Measurements from ENCODE around the gene KBTBD4. TPM values are rescaled to one million over a fixed set of nuclear protein-coding genes. Genes with fewer than 3 reads are reported as not detected.

Gene KBTBD4
- total and polyA plus RNA-seq, 2 of the 13 experiments (the other 11 are each of a cell fraction or from before 2014, with no cell fraction given), result 8.5 to 12.8 TPM

DNA sequence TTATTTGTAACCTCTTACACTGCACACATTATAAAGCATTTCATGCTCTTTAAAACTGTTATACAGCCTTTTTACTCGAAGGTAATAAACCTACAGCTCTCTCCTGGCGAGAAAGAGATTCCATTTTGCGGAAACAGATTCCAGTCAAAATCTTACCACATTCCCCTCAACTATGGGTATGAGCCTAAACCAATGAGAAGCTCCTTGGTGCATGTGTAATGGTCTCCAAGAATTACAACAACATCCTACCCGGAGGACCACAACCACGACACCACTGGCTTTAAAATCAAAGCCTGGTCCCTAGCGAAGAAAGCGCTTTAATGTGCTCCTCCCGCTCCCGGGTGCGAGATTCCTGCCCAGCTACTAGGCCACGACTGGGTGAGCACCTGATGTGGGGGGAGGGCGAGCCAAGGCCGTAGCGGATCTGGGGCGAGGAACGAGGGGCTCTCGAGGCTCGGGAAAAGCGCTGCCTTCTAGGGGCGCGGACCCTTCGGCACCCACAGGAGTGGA is 26.7 kb downstream of the KBTBD4 start (continued):
- TF ChIP-seq, protein P1, sequence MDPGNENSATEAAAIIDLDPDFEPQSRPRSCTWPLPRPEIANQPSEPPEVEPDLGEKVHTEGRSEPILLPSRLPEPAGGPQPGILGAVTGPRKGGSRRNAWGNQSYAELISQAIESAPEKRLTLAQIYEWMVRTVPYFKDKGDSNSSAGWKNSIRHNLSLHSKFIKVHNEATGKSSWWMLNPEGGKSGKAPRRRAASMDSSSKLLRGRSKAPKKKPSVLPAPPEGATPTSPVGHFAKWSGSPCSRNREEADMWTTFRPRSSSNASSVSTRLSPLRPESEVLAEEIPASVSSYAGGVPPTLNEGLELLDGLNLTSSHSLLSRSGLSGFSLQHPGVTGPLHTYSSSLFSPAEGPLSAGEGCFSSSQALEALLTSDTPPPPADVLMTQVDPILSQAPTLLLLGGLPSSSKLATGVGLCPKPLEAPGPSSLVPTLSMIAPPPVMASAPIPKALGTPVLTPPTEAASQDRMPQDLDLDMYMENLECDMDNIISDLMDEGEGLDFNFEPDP (CRISPR knock-in tag; conservative IDR thresholded peaks at IDR 0.05), result no peak
- no peak for TF ChIP-seq AGO2 (optimal IDR thresholded peaks at IDR 0.05; ENCODE audit: low read depth, low read length)
- TF ChIP-seq BRD4 (CRISPR knock-in tag; IDR thresholded peaks at IDR 0.05), result no peak
- TF ChIP-seq NR2F6 (IDR thresholded peaks at IDR 0.05), result no peak
- no peak for TF ChIP-seq NR2F6 (CRISPR knock-in tag; IDR thresholded peaks at IDR 0.05)
- TF ChIP-seq DZIP1 (CRISPR knock-in tag; IDR thresholded peaks at IDR 0.05), result no peak
- TF ChIP-seq SCMH1 (CRISPR knock-in tag; IDR thresholded peaks at IDR 0.05; ENCODE audit: borderline replicate concordance), result no peak
- no peak for TF ChIP-seq U2AF1 (optimal IDR thresholded peaks at IDR 0.05; ENCODE audit: low read depth, low read length)
- TF ChIP-seq KLF11 (CRISPR knock-in tag; IDR thresholded peaks at IDR 0.05), result no peak
- no peak for TF ChIP-seq ZBTB8A (CRISPR knock-in tag; IDR thresholded peaks at IDR 0.05; ENCODE audit: borderline replicate concordance, low read depth)
- TF ChIP-seq ZNF451 (CRISPR knock-in tag; IDR thresholded peaks at IDR 0.05), result no peak
- no peak for TF ChIP-seq ZNF501 (CRISPR knock-in tag; IDR thresholded peaks at IDR 0.05)
- TF ChIP-seq SNRNP70 (IDR thresholded peaks at IDR 0.05; ENCODE audit: low read depth, low read length), result no peak
- no peak for TF ChIP-seq ZNF343 (CRISPR knock-in tag; IDR thresholded peaks at IDR 0.05)
- TF ChIP-seq, protein P2, sequence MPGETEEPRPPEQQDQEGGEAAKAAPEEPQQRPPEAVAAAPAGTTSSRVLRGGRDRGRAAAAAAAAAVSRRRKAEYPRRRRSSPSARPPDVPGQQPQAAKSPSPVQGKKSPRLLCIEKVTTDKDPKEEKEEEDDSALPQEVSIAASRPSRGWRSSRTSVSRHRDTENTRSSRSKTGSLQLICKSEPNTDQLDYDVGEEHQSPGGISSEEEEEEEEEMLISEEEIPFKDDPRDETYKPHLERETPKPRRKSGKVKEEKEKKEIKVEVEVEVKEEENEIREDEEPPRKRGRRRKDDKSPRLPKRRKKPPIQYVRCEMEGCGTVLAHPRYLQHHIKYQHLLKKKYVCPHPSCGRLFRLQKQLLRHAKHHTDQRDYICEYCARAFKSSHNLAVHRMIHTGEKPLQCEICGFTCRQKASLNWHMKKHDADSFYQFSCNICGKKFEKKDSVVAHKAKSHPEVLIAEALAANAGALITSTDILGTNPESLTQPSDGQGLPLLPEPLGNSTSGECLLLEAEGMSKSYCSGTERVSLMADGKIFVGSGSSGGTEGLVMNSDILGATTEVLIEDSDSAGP (CRISPR knock-in tag; IDR thresholded peaks at IDR 0.05; ENCODE audit: borderline replicate concordance), result no peak
- no peak for TF ChIP-seq REXO4 (CRISPR knock-in tag; IDR thresholded peaks at IDR 0.05; ENCODE audit: borderline replicate concordance)
- no peak for TF ChIP-seq ZNF670 (CRISPR knock-in tag; IDR thresholded peaks at IDR 0.05; ENCODE audit: borderline replicate concordance)
- no peak for TF ChIP-seq KLF12 (CRISPR knock-in tag; IDR thresholded peaks at IDR 0.05; ENCODE audit: borderline replicate concordance)
- no peak for TF ChIP-seq ZNF598 (CRISPR knock-in tag; IDR thresholded peaks at IDR 0.05; ENCODE audit: borderline replicate concordance)
- TF ChIP-seq ZNF781 (CRISPR knock-in tag; IDR thresholded peaks at IDR 0.05; ENCODE audit: borderline replicate concordance, not compliant biosample characterization), result no peak
